ENCODE measurements around the gene SURF1. TPM values are rescaled to one million over a fixed set of nuclear protein-coding genes. Genes with fewer than 3 reads are reported as not detected.

Gene SURF1
- total and polyA plus RNA-seq, 9 of the 15 experiments (the other 6 are each of a cell fraction or from before 2014, with no cell fraction given): 16.1 to 31.3 (median 20.9) TPM

DNA sequence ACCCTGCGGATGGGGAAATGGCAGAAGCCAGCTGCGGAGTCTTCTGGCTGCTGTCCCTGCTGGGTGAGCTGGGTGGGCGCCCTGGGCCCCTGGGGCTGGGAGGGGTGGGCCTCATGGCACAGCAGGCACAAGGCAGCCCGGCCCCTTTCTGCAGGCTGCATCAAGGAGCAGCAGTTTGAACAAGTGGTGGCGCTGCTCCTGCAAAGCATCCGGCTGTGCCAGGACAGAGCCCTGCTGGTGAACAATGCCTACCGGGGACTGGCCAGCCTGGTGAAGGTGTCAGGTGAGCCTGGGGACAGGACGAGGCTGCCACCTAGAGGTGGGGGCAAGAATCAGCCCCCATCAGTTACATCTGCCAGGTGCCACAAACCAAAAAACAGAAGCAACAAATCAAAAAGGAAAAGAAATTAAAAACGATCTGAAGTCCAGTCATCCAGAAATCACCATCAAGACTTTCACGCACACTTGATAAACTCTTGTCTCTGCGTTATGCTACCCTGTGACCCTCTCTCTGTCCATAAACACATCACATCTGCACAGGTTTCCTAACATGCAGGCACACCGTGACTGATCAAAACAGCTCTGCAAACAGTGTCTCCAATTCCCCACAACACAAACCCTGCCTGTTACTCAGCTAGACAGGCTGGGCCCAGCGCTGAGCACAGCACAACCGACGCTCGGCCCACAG is 47.6 kb upstream of the SURF1 start (continued):
- TF ChIP-seq SNRNP70 (optimal IDR thresholded peaks at IDR 0.05; ENCODE audit: low read depth, low read length) (no peak), ARID2 (IDR thresholded peaks at IDR 0.05) (peak; percentile 33; the same call in 1 of the 2 replicates), RAD21 (CRISPR knock-in tag; conservative IDR thresholded peaks at IDR 0.05 in 1 of 2, IDR thresholded peaks at IDR 0.05 in 1 of 2) (peak; percentile 39 to 62; a peak in 3 of 4 replicates), SMC3 (conservative IDR thresholded peaks at IDR 0.05; ENCODE audit: insufficient read depth, low read depth, low read length) (peak; percentile 37; the same call in 1 of the 2 replicates), TFAP4 (CRISPR knock-in tag; IDR thresholded peaks at IDR 0.05; ENCODE audit: borderline replicate concordance) (peak; percentile 48; the same call in 1 of the 2 replicates), NONO (IDR thresholded peaks at IDR 0.05; ENCODE audit: low read depth in 2 of 2, low read length in 1 of 2) (no peak)

- ChIA-PET POLR2A (interaction anchor here (0.6 to 1.0 kb wide), 2 partner anchors 10 to 372 kb away, joined by 3 to 4 read pairs; no protein-coding TSS in a partner anchor), CTCF (ENCODE audit: low intra/inter-chr PET ratio) (no interaction called here)
- ATAC-seq (no peak), FAIRE-seq (no peak), DNase-seq (ENCODE audit: extremely low read depth in 1 of 4, low spot score in 3 of 4) (no peak)
- Histone ChIP-seq H4K20me1 (replicated peaks; ENCODE audit: control insufficient read depth, insufficient read depth, low read length) (peaks cover 11% of the 10 kb centered on the region), H3K4me3 (no peak overlapping the region), H3K9me1 (ENCODE audit: control insufficient read depth, insufficient read depth, low read length) (no peaks in the 10 kb centered on the region), H3K4me2 (ENCODE audit: insufficient read depth, low read length) (no peak overlapping the region), H3K27me3 (ENCODE audit: control insufficient read depth in 2 of 2, insufficient read depth in 2 of 2, low read length in 2 of 2) (peaks cover 0 to 1% of the 10 kb centered on the region in 2 experiments; a peak in 1 of 5 replicates), H3K4me1 (replicated peaks in 1 of 2; ENCODE audit: control insufficient read depth in 2 of 2, insufficient read depth in 2 of 2, low read length in 2 of 2) (peaks cover 0 to 26% of the 10 kb centered on the region in 2 experiments; a peak in 3 of 5 replicates), H3K36me3 (ENCODE audit: control insufficient read depth, insufficient read depth, low read length) (peaks cover 46% of the 10 kb centered on the region; the same call in 2 of the 3 replicates), H3K9ac (ENCODE audit: insufficient read depth in 1 of 2, low read depth in 2 of 2, low read length in 2 of 2) (peak overlapping the region in 1 of 2 experiments; percentile 60; a peak in 1 of 4 replicates), H2AFZ (ENCODE audit: low read depth, low read length) (no peak overlapping the region), H3K79me2 (ENCODE audit: control insufficient read depth, insufficient read depth, low read length) (no peaks in the 10 kb centered on the region), H3K27ac (ENCODE audit: extremely low read depth, low read depth, low read length) (no peak overlapping the region), H3K9me3 (replicated peaks; ENCODE audit: control insufficient read depth, insufficient read depth, low read depth, low read length) (no peaks in the 10 kb centered on the region)
- TF ChIP-seq POLR2G (IDR thresholded peaks at IDR 0.05; ENCODE audit: low read depth, low read length): peak; percentile 50; the same call in 1 of the 2 replicates
- no peak for TF ChIP-seq ZBTB5 (IDR thresholded peaks at IDR 0.05)
- TF ChIP-seq ZNF263 (CRISPR knock-in tag; IDR thresholded peaks at IDR 0.05; ENCODE audit: borderline replicate concordance): peak; percentile 53; the same call in 1 of the 2 replicates
- BruUV-seq (replicated peaks): no TSS peak
- intact Hi-C loops (cut with micrococcal nuclease) (no loop called here), in situ Hi-C loops (cut with MboI) (no loop called here)
- WGBS (ENCODE audit: insufficient coverage, low coverage, missing lambda C conversion rate): 63% methylated on average over 3 of the region's 7 CpGs
Observed at GRCh38 chr9:133402689-133403088, 46.4 kb upstream of the SURF1 start.
